Caco-2 (cell line): ENCODE data around the gene POU2F2. TPM values are rescaled to one million over a fixed set of nuclear protein-coding genes. Genes with fewer than 3 reads are reported as not detected.
A peak's percentile ranks its signal among the peaks of the same experiment; 100 is the strongest.

Source experiments
- BruUV-seq: library from RNA; stranded (reverse); fragments of 400-500 nt; replicated peaks from 2 replicates; lab custom pipeline; 2021; lab: Mats Ljungman, UMichigan
- CTCF ChIA-PET: fragments of 300-600 bp; sonication (Branson Sonifier 250); formaldehyde crosslinking; loops from one replicate; lab custom pipeline; 2022; ENCODE audit warnings: antibody characterized with exemption; lab: Charles Lee
- POLR2A ChIA-PET: fragments of 300-600 bp; sonication (Branson Sonifier 250); formaldehyde crosslinking; loops from one replicate; lab custom pipeline; 2022; ENCODE audit warnings: antibody characterized with exemption; lab: Charles Lee
- DNase-seq, 2 experiments: peaks; one replicate each; pipeline versions ENCODE4 v3.0.0 to v3.0.0-alpha.2; 2020 to 2022
- H3K27me3 ChIP-seq: replicated peaks from 2 replicates; pipeline ENCODE4 v1.6.0; 2011; ENCODE audit warnings: low read length; ENCODE audit not compliant: control insufficient read depth, insufficient read depth
- H3K36me3 ChIP-seq: 2 replicates; pipeline ENCODE4 v1.5.1; 2011; ENCODE audit warnings: low read length; ENCODE audit not compliant: control insufficient read depth, insufficient read depth
- H3K4me1 ChIP-seq: fragments of 250-450 bp; sonication (Bioruptor Pico); 2 replicates; pipeline ENCODE4 v1.5.1; 2020; ENCODE audit warnings: mild to moderate bottlenecking
- H3K4me3 ChIP-seq: 2 replicates; pipeline ENCODE4 v1.5.1; 2011; ENCODE audit warnings: low read depth, mild to moderate bottlenecking, control low read depth, low read length
- H3K9me3 ChIP-seq: fragments of 250-450 bp; sonication (Bioruptor Pico); 2 replicates; pipeline ENCODE4 v1.5.1; 2020; ENCODE audit warnings: mild to moderate bottlenecking, moderate library complexity
- H3K27ac Mint-ChIP-seq: one replicate; pipeline ENCODE4 v1.8.0; 2022; ENCODE audit warnings: mixed read lengths; ENCODE audit not compliant: unreplicated experiment
- H3K27me3 Mint-ChIP-seq: one replicate; pipeline ENCODE4 v1.8.0; 2022; ENCODE audit warnings: mixed read lengths; ENCODE audit not compliant: insufficient read depth, unreplicated experiment
- H3K36me3 Mint-ChIP-seq: one replicate; pipeline ENCODE4 v1.8.0; 2022; ENCODE audit warnings: mild to moderate bottlenecking, mixed read lengths; ENCODE audit not compliant: insufficient read depth, unreplicated experiment
- H3K4me1 Mint-ChIP-seq: one replicate; pipeline ENCODE4 v1.8.0; 2022; ENCODE audit warnings: low read depth, mixed read lengths; ENCODE audit not compliant: unreplicated experiment
- H3K4me3 Mint-ChIP-seq: one replicate; pipeline ENCODE4 v1.8.0; 2022; ENCODE audit warnings: mild to moderate bottlenecking, moderate library complexity, mixed read lengths; ENCODE audit not compliant: unreplicated experiment
- H3K9me3 Mint-ChIP-seq: one replicate; pipeline ENCODE4 v1.8.0; 2022; ENCODE audit warnings: mixed read lengths; ENCODE audit not compliant: unreplicated experiment
- intact Hi-C: fragments of 100-400 bp; cut with micrococcal nuclease; formaldehyde crosslinking; loops from one replicate; pipeline ENCODE4 v1.10.0; 2022; ENCODE audit not compliant: unreplicated experiment
- total RNA-seq: library from RNA; stranded (reverse); gene quantifications from 2 replicates; pipeline ENCODE4 v1.2.3, GENCODE V29; 2022
- TF ChIP-seq, protein P1 (sequence below), 2 experiments: fragments of 200-600 bp in 1 of 2; IDR thresholded peaks; 1 replicate in 1 of 2; 2 replicates in 1 of 2; pipeline versions ENCODE4 v1.5.1 to v1.8.0; 2011 to 2022; ENCODE audit warnings: antibody characterized with exemption in 1 of 2, control low read depth in 1 of 2, inconsistent platforms in 1 of 2, low read depth in 1 of 2, low read length in 1 of 2, mild to moderate bottlenecking in 1 of 2, moderate library complexity in 1 of 2; ENCODE audit not compliant: insufficient read depth in 1 of 2, severe bottlenecking in 1 of 2, unreplicated experiment in 1 of 2

Gene POU2F2
- total RNA-seq, 1 experiment from 2014 or later = 1.5 TPM

DNA sequence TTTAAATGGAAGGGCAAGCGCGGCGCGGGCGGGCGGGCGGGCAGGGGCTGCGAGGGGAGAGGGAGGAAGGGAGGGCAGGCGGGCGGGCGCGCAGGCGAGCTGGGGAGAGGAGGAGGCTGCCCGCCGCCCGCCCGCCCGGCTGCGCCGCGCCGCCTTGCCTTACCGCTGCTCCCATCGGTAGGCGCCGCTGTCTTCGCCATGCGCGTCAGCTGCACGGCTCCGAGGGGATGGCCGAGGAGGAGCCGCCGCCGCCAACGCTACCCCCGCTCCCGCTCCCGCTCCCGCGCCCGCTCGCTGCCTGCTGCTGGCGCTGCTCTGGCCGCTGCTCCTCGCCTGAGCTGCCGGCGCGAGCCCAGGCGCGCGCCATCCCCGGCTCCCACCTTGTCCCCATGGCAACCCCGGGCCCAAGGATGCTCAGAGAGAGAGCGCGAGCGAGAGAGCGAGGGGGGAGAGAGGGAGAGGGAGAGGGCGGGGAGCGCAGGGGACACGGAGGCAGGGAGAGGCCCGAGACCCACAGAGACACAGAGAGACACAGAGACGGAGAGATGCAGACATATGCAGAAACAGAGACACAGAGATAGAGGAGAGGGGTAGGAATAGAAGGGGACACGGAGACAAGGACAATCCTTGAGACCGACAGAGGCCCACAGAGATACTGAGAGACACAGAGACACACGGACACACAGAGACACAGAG, 44.9 kb upstream of the POU2F2 start:
- peak; percentile 74 to 89 for DNase-seq
- Histone ChIP-seq H3K9me3 (no peaks in the 10 kb centered on the region), H3K36me3 (no peaks in the 10 kb centered on the region), H3K4me3 (peak overlapping the region; percentile 19), H3K4me1 (peaks cover 8% of the 10 kb centered on the region; the same call in 1 of the 2 replicates), H3K27me3 (peaks cover 8% of the 10 kb centered on the region)
- no TSS peak for BruUV-seq
- TF ChIP-seq, protein P1, sequence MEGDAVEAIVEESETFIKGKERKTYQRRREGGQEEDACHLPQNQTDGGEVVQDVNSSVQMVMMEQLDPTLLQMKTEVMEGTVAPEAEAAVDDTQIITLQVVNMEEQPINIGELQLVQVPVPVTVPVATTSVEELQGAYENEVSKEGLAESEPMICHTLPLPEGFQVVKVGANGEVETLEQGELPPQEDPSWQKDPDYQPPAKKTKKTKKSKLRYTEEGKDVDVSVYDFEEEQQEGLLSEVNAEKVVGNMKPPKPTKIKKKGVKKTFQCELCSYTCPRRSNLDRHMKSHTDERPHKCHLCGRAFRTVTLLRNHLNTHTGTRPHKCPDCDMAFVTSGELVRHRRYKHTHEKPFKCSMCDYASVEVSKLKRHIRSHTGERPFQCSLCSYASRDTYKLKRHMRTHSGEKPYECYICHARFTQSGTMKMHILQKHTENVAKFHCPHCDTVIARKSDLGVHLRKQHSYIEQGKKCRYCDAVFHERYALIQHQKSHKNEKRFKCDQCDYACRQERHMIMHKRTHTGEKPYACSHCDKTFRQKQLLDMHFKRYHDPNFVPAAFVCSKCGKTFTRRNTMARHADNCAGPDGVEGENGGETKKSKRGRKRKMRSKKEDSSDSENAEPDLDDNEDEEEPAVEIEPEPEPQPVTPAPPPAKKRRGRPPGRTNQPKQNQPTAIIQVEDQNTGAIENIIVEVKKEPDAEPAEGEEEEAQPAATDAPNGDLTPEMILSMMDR (IDR thresholded peaks at IDR 0.05; ENCODE audit: insufficient read depth in 1 of 2, low read depth in 1 of 2, low read length in 1 of 2, severe bottlenecking in 1 of 2, unreplicated experiment in 1 of 2) = peak; percentile 41 to 52
- ChIA-PET CTCF (interaction anchor here (0.6 to 1.3 kb wide), 6 partner anchors 9 to 178 kb away, joined by 3 to 5 read pairs (median 4); partner anchors contain the start of gene GRIK5), POLR2A (no interaction called here)
- H3K36me3 Mint-ChIP-seq = no peaks in the 10 kb centered on the region
- no peaks in the 10 kb centered on the region for H3K9me3 Mint-ChIP-seq
- peaks cover 8% of the 10 kb centered on the region for H3K4me1 Mint-ChIP-seq
- no peak overlapping the region for H3K4me3 Mint-ChIP-seq
- intact Hi-C loops = loop anchor here (5.0 kb wide), 1 partner anchor 35 kb away; no protein-coding TSS in a partner anchor
- no peak overlapping the region for H3K27ac Mint-ChIP-seq
- peaks cover 19% of the 10 kb centered on the region for H3K27me3 Mint-ChIP-seq

DNA sequence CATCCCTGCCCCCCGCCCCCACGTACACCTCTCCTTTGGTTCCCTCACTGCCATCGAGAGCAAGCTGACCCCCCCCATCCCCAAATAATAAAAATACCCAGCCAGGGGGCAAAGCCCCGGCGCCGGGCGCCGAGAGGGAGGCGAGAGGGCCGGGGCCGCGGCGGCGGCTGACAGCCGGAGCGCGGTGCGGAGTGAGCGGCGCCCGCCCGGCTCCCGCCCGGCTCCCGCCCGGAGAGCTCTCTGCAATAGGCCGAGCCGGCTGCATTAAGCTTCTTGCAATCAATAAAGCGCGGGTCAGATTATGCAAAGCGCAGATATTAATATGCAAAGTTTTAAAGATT, 44.4 kb upstream of the POU2F2 start:
- Histone ChIP-seq H3K9me3 (no peaks in the 10 kb centered on the region), H3K4me1 (peaks cover 8% of the 10 kb centered on the region; the same call in 1 of the 2 replicates), H3K4me3 (peak overlapping the region; percentile 19), H3K36me3 (no peaks in the 10 kb centered on the region), H3K27me3 (peaks cover 8% of the 10 kb centered on the region)
- no peak overlapping the region for H3K27ac Mint-ChIP-seq
- H3K4me1 Mint-ChIP-seq = peaks cover 8% of the 10 kb centered on the region
- peaks cover 18% of the 10 kb centered on the region for H3K27me3 Mint-ChIP-seq
- ChIA-PET POLR2A (no interaction called here), CTCF (interaction anchor here (0.6 to 1.3 kb wide), 5 partner anchors 36 to 179 kb away, joined by 3 to 5 read pairs (median 4); partner anchors contain the start of gene GRIK5)
- H3K36me3 Mint-ChIP-seq = no peaks in the 10 kb centered on the region
- TF ChIP-seq, protein P1 (IDR thresholded peaks at IDR 0.05; ENCODE audit: insufficient read depth in 1 of 2, low read depth in 1 of 2, low read length in 1 of 2, severe bottlenecking in 1 of 2, unreplicated experiment in 1 of 2) = no peak
- intact Hi-C loops = loop anchor here (5.0 kb wide), 1 partner anchor 34 kb away; no protein-coding TSS in a partner anchor
- BruUV-seq = no TSS peak
- H3K9me3 Mint-ChIP-seq = no peaks in the 10 kb centered on the region
- no peak for DNase-seq
- H3K4me3 Mint-ChIP-seq = peak overlapping the region; percentile 46

DNA sequence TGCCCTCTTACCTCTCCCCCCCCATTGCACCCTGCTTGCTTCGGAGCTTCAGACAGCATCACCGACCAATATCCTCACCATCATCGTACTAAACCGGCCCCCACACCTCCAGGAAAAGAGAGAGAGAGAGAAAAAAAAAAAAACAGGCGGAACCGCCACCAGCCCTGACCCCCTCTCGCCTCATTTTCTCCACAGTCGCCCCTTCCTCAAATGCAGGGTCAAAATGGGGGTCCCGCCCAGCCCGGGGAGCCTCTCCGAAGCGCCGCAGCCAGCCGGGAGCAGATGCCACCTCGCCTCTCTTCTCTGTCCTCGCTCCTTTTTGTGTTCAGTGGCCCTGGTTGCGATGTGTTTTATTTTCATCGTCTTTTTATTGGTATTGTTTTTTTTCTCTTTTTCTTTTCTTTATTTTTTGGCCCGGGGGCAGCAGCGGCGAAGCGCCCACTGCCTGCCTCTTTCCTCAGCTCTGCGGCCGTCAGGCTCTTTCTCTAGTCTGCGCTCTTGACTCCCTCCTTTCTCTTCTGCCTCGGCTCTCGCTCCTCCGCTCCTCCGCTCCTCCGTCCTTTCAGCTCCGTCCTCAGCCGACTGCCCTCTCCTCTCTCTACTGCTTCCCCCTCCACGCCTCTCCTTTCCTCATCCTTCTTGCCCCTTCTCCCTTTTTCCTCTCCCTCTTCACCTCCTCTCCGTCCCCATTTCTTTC, 43.9 kb upstream of the POU2F2 start:
- Histone ChIP-seq H3K4me3 (peak overlapping the region; percentile 19), H3K9me3 (no peaks in the 10 kb centered on the region), H3K36me3 (no peaks in the 10 kb centered on the region), H3K27me3 (peaks cover 8% of the 10 kb centered on the region), H3K4me1 (peaks cover 8% of the 10 kb centered on the region; the same call in 1 of the 2 replicates)
- H3K4me3 Mint-ChIP-seq = peak overlapping the region; percentile 46
- peaks cover 18% of the 10 kb centered on the region for H3K27me3 Mint-ChIP-seq
- no peaks in the 10 kb centered on the region for H3K9me3 Mint-ChIP-seq
- ChIA-PET CTCF (interaction anchor here (0.6 to 1.3 kb wide), 4 partner anchors 36 to 135 kb away, joined by 3 to 5 read pairs (median 4); partner anchors contain the start of gene GRIK5), POLR2A (no interaction called here)
- no peak for DNase-seq
- no TSS peak for BruUV-seq
- no peaks in the 10 kb centered on the region for H3K36me3 Mint-ChIP-seq
- TF ChIP-seq, protein P1 (IDR thresholded peaks at IDR 0.05; ENCODE audit: insufficient read depth in 1 of 2, low read depth in 1 of 2, low read length in 1 of 2, severe bottlenecking in 1 of 2, unreplicated experiment in 1 of 2) = no peak
- peaks cover 8% of the 10 kb centered on the region for H3K4me1 Mint-ChIP-seq
- intact Hi-C loops = loop anchor here (5.0 kb wide), 1 partner anchor 34 kb away; no protein-coding TSS in a partner anchor
- no peak overlapping the region for H3K27ac Mint-ChIP-seq
